Uterus (tissue), 4 donors: ENCODE results near the gene SMC1A. TPM values are rescaled to one million over a fixed set of nuclear protein-coding genes. Genes with fewer than 3 reads are reported as not detected.
A peak's percentile ranks its signal among the peaks of the same experiment; 100 is the strongest.
"Not testable (repeated sequence)": the region's sequence is repeated elsewhere in the genome, so short reads cannot be mapped to it uniquely, and the experiment has no call there.

Experiments
- DNase-seq, 2 donors: peaks; one replicate each; pipeline ENCODE4 v3.0.0-alpha.2; 2019 to 2020
- H3K27ac ChIP-seq, 2 donors: fragments of 200-600 bp; sonication (generic); 1 replicate in 1 of 2; 2 replicates in 1 of 2; pipeline ENCODE4 v1.5.1; 2016 to 2018
- H3K27me3 ChIP-seq, 2 donors: fragments of 200-600 bp; sonication (generic); one replicate each; pipeline ENCODE4 v1.5.1; 2018 to 2019; ENCODE audit warnings: control low read depth in 1 of 2
- H3K36me3 ChIP-seq, 2 donors: fragments of 200-600 bp; sonication (generic); one replicate each; pipeline ENCODE4 v1.5.1; 2019; ENCODE audit warnings: control low read depth in 1 of 2
- H3K4me1 ChIP-seq, 2 donors: fragments of 200-600 bp; sonication (generic); one replicate each; pipeline ENCODE4 v1.5.1; 2018 to 2019; ENCODE audit warnings: control low read depth in 1 of 2
- H3K4me3 ChIP-seq, 2 donors: fragments of 200-600 bp; sonication (generic); 1 replicate in 1 of 2; 2 replicates in 1 of 2; pipeline ENCODE4 v1.5.1; 2018 to 2019; ENCODE audit warnings: mild to moderate bottlenecking in 1 of 2
- H3K9me3 ChIP-seq, 2 donors: fragments of 200-600 bp; sonication (generic); one replicate each; pipeline ENCODE4 v1.5.1; 2019; ENCODE audit warnings: control low read depth in 1 of 2
- POLR2A ChIP-seq, 2 donors: fragments of 450-650 bp; IDR thresholded peaks; one replicate each; pipeline ENCODE4 v1.6.1; 2016; ENCODE audit warnings: antibody characterized with exemption in 2 of 2, mild to moderate bottlenecking in 1 of 2, moderate library complexity in 1 of 2
- intact Hi-C: fragments of 100-400 bp; cut with DNase I; formaldehyde crosslinking; loops from one replicate; pipeline ENCODE4 v1.15.1; 2023; ENCODE audit warnings: low total_unique reads
- total RNA-seq, 4 donors: library from RNA; depleted of rRNA in 3 of 4; stranded (reverse); fragments of >200 nt in 3 of 4; gene quantifications; one replicate each; pipeline versions ENCODE4 v1.1.0 to v1.2.4, GENCODE V29; 2014 to 2023
- TF ChIP-seq, protein P1 (sequence below), 4 experiments: fragments of 200-600 bp in 2 of 4; fragments of 450-650 bp in 2 of 4; sonication (generic) in 2 of 4; IDR thresholded peaks; one replicate each; pipeline ENCODE4 v1.5.1; 2016 to 2019; ENCODE audit warnings: antibody characterized with exemption in 4 of 4, mild to moderate bottlenecking in 2 of 4, moderate library complexity in 1 of 4
- donor health status: DM: yes; HTN: yes; CAD: no.

Gene SMC1A
- 10 to 100 TPM; 34.8 to 85.5 (median 40.8) TPM for total RNA-seq

- intact Hi-C loops: loop anchor here (10.0 kb wide), 1 partner anchor 107 kb away; no protein-coding TSS in a partner anchor
- no peaks in the 10 kb centered on the region for H3K27me3 ChIP-seq
Observed at GRCh38 chrX:53422086-53422860, at the start of gene SMC1A. SMC1A (minus strand) TSS chrX:53422654; CDS start chrX:53422600, 54 bp downstream.

DNA sequence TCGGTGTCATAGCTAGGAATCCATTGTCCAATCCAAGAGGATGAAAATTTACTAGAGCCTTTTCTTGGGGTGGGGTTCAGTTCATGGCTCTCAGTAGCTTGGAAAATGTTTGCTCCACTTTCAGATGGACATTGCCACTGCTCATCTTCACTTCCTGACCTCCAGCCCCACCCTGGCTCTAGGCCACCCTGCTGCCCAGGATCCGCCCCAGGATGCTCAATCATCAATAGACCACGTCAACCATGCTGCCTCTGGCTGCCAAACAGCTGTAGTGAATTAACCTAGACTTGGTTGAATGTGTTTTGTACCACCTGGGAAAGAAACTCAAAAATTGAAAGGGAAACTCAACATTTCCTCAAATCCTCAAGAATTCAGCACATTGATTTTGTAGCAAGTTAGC lies 48.9 kb upstream of the SMC1A start:
- DNase-seq: no peak
- TF ChIP-seq, protein P1, sequence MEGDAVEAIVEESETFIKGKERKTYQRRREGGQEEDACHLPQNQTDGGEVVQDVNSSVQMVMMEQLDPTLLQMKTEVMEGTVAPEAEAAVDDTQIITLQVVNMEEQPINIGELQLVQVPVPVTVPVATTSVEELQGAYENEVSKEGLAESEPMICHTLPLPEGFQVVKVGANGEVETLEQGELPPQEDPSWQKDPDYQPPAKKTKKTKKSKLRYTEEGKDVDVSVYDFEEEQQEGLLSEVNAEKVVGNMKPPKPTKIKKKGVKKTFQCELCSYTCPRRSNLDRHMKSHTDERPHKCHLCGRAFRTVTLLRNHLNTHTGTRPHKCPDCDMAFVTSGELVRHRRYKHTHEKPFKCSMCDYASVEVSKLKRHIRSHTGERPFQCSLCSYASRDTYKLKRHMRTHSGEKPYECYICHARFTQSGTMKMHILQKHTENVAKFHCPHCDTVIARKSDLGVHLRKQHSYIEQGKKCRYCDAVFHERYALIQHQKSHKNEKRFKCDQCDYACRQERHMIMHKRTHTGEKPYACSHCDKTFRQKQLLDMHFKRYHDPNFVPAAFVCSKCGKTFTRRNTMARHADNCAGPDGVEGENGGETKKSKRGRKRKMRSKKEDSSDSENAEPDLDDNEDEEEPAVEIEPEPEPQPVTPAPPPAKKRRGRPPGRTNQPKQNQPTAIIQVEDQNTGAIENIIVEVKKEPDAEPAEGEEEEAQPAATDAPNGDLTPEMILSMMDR (IDR thresholded peaks at IDR 0.05): no peak
- TF ChIP-seq POLR2A (IDR thresholded peaks at IDR 0.05): no peak
- no peaks in the 10 kb centered on the region for H3K4me1 ChIP-seq
- no peak overlapping the region for H3K4me3 ChIP-seq
- H3K27me3 ChIP-seq: no peaks in the 10 kb centered on the region
- H3K27ac ChIP-seq: no peak overlapping the region
- no peaks in the 10 kb centered on the region for H3K36me3 ChIP-seq
- no peaks in the 10 kb centered on the region for H3K9me3 ChIP-seq
- intact Hi-C loops: no loop called here

More at GRCh38 chrX:53422086-53422860, at the start of gene SMC1A:
- Histone ChIP-seq H3K4me3 (peak within 1 kb of the TSS; percentile 77 to 81), H3K36me3 (no peaks in the 10 kb centered on the region), H3K27ac (peak within 1 kb of the TSS; percentile 89 to 95), H3K9me3 (no peaks in the 10 kb centered on the region), H3K4me1 (peaks cover 10% of the 10 kb centered on the region in 2 donors)
- DNase-seq: peak; percentile 99 to 100
- TF ChIP-seq, protein P1 (IDR thresholded peaks at IDR 0.05): no peak
- peak; percentile 68 to 71 for TF ChIP-seq POLR2A (IDR thresholded peaks at IDR 0.05)

DNA sequence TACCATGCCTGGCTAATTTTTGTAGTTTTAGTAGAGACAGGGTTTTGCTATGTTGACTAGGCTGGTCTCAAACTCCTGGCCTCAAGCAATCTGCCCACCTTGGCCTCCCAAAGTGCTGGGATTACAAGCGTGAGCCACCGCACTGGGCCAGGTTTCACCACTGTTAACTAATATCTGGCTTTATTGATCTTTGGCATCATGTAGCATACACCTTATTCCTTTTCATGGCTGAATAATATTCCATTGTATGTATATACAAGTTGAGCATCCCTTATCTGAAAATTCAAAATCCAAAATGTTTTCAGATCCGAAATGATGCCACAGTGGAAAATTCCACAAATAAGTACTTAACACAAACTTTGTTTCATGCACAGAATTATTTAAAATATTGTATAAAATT lies 46.2 kb upstream of the SMC1A start:
- H3K9me3 ChIP-seq, DNase-seq, H3K4me1 ChIP-seq, intact Hi-C loops, H3K36me3 ChIP-seq, H3K4me3 ChIP-seq, H3K27ac ChIP-seq, H3K27me3 ChIP-seq: not testable (repeated sequence)

DNA sequence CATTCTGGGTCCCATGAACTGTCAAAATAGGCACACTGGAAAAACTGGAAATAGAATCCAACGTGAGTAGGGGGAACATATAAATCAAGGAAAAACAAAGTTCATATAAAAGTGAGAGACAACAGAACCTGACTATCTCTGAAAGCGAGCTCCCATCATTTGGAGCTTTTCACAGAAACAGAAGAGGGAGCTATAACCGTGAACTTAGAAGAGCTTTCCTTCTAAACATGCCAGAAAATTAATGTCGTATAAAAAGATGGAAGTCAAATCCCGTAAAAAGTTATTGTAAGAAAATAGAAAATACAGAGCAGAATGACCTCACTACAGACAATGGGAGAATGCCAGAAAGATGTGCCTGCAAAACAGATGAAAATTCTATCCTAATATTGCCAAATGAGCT lies 35.6 kb upstream of the SMC1A start:
- no peak overlapping the region for H3K4me3 ChIP-seq
- TF ChIP-seq POLR2A (IDR thresholded peaks at IDR 0.05): no peak
- TF ChIP-seq, protein P1 (IDR thresholded peaks at IDR 0.05): peak in 1 of 4 experiments; percentile 11
- DNase-seq: no peak
- intact Hi-C loops: no loop called here
- no peak overlapping the region for H3K27ac ChIP-seq
- no peaks in the 10 kb centered on the region for H3K36me3 ChIP-seq
- H3K27me3 ChIP-seq: no peaks in the 10 kb centered on the region
- no peaks in the 10 kb centered on the region for H3K9me3 ChIP-seq
- H3K4me1 ChIP-seq: no peaks in the 10 kb centered on the region

DNA sequence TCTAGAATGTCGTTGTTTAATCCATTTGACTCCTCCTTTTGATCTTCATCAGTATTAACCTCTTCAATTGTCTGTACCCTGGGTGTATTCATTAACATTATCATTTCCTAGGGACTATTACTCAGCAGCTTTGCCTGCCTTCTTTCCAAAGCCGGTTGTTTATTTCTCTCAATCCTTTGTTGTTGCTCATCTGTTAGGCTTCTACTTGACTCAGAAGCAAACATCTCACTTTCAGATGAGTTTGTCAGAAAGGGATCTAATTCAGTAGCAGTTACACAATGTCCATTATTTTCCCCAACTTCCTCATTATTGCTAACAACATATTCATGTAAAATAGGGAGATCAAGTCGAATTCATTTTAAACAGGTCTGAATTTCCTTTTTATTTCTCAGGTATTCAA lies 33.8 kb upstream of the SMC1A start:
- Histone ChIP-seq H3K4me1 (no peaks in the 10 kb centered on the region), H3K27me3 (no peaks in the 10 kb centered on the region), H3K36me3 (no peaks in the 10 kb centered on the region), H3K27ac (no peak overlapping the region), H3K9me3 (no peaks in the 10 kb centered on the region), H3K4me3 (no peak overlapping the region)
- intact Hi-C loops: no loop called here
- TF ChIP-seq, protein P1 (IDR thresholded peaks at IDR 0.05): no peak
- no peak for TF ChIP-seq POLR2A (IDR thresholded peaks at IDR 0.05)
- DNase-seq: no peak
